ENCODE data around the gene KCNQ1.

The KCNQ1 gene

DNA sequence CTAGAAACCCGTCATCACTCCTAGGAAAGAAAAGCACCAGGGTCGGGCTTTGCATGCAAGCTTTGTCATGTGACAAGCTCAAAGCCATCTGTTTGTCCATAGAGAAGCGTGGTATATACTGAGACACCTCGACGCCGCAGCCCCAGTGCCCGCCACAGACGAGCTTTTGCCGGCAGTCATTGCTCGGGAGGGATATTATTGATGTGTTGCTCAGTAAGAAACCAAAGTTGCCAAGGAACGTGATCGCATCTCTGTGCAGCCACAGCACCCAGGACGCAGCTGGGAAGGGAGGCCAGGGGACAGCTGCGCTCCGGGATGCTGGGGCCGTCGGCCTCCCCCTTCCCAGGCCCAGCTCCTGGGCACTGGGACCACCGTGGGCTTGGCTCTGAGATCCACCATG, 344.5 kb downstream of the KCNQ1 start:
- DNase-seq = no peak

DNA sequence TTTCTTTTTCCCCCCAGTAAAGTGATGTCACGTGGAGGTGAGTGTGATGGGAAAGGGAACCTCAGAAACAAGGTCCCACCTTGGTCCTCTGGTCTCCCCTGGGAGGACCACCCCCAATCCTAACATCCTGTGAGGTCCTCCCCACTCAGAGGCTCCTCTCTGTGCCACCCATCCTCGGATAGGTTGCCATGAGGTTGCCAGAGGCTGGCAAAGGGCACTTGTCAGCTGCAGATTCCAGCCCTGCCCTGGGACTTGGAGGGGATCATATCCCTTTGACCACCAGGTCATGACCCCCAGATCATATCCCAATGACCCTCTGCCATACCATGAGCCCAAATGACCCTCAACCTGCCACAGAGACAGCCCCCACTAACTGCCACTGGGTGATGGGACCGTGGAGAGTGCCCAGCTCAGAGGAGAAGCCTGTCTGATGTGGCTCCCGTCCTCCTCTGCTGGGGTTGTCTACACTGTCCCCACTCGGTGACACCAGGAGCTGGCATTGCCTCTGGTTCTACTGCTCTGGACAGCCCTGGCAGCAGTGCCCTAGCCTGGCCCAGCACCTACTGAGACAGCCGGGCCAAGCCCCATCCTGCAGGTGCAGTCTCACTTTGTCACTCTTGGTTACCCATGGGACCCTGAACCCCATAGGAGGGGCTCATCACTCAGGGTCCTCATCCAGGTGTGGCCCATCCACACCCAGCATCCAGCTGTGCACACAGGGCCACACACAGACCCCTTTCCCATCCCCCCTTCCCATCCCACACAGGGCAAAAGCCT, 345.2 kb downstream of the KCNQ1 start:
- peak; percentile 0 for DNase-seq

DNA sequence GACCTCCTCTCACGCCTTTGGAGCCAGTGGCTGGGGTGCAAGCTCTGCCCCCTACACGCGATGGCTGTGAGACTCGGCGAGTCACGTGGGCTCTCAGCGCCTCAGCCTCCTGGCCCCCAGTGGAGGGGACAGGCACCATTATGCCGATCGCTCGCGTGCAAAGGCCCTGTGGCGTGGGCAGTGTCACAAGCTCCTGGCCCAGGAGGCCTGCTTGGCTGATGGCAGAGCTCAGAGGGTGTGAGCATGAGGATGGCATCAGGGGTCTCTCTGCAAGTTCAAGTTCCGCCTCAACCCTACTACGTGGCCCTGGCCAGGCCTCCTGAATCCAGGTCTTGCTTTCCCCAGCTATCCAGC, 345.7 kb downstream of the KCNQ1 start:
- no peak for DNase-seq

DNA sequence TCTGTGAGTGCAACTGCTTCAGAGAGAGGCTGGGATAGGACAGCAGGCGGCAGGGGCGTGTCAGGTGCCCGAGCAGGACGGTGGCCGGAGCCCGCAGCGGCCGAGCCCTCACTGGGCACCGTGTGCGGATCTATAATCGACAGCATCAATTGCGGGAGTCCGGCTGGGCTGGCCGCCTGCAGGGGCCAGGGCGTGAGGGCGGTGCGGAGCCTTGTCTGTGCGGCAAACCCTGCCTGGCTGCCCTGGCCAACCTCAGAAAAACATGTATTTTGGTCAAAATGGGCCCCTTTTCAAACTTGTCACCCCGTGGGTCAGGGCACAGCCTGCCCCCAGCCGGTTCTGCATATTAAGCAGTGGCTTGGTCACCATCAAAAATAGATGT, 346.3 kb downstream of the KCNQ1 start:
- no peak for DNase-seq

DNA sequence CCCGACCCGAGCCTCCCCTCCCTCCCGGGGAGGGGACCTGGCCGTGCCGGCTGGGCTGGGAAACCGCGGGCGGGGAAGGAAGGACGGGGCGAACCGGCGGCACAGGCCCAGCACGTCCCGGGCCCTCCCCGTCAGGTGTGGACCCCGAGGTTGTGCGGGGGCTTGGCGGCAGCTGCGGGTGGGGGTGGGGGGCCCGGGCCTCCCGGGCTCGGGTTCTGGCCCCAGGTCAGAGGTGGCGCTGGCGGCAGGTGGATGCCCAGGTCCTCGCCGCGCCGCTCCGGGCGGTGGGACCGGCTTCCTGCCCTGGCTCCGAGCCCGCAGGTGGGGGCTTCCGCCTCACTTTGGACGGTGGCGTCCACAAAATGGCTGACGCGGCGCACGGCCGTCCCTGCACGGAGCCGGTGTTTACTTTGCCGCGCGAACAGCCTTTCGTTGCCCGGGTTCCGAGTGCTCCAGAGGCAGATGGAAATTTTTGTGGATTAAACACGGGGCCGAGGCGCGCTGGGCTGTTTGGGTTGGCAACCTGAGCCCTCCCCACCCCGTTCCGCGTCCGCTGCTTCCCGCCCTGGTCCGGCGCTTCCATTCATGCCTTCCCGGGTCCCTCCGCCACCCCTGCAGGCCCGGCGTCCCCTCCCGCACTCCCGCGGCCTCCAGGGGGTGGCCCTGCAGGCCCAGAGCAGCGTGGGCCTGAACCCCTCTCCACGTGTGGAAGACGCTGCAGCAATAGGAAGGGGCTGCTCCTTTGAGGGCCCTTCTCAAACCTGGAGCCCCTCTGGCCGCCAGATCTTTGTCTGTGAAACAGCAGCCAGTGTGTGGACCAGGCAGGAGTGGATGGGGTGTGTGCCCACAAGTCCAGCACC, 346.9 kb downstream of the KCNQ1 start:
- peak; percentile 1 for DNase-seq

DNA sequence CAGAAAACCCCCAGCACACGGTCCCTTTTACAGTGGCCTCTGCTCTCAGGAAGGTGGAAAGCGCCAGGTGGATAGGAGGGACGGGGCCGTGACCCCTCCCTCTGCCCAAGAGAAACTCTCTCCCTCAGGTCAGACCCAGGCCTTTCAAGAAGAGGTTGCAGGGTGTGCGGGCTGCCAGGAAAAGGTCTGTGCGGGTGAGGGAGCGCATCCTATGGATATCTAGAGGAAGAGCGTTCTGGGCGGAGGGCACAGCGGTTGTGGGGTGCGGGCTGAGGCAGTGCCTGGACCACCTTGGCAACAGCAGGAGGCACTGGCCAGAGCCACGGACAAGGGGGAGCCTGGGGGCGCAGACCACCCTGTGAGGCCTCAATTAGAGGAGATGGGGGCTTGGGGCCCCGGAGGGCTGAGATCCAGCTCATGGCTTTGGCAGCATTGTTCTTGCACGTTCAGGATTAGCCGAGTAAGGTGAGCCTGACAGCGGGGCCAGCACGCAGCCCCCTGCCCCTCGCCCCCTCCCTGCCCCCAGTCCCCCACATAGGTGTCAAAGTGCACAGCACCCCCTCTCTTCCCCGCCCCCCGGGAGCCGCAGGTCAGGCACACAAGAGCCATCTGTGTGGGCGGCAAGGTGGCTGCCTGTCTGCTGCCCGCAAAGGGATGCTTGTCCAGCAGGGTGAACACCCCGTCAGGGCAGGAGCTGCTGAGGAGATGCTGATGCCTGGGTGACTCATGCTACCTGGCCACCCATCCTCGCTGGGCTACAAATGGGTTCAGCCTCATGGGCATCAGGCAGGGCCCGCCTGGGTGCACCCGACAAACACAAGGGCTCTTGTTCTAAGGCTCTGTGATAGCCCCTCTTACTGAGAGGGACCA, 347.8 kb downstream of the KCNQ1 start:
- DNase-seq = no peak

DNA sequence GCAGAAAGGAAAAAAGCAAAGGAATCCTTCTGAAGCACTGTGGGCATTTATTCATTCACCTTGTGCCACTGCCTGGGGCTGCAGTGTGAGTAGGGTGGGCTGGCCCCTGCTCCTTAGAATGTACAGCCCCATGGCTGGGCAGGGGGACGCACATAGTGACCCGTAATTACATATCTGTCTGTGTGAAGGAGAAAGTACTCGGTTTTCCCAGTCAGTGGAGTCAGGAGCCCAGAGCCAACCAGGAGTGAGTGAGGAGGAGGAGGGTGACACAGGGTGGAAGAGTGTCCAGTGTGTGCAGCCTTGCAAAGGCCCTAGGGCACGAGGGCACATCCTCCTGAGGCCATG, 348.9 kb downstream of the KCNQ1 start:
- DNase-seq = no peak

DNA sequence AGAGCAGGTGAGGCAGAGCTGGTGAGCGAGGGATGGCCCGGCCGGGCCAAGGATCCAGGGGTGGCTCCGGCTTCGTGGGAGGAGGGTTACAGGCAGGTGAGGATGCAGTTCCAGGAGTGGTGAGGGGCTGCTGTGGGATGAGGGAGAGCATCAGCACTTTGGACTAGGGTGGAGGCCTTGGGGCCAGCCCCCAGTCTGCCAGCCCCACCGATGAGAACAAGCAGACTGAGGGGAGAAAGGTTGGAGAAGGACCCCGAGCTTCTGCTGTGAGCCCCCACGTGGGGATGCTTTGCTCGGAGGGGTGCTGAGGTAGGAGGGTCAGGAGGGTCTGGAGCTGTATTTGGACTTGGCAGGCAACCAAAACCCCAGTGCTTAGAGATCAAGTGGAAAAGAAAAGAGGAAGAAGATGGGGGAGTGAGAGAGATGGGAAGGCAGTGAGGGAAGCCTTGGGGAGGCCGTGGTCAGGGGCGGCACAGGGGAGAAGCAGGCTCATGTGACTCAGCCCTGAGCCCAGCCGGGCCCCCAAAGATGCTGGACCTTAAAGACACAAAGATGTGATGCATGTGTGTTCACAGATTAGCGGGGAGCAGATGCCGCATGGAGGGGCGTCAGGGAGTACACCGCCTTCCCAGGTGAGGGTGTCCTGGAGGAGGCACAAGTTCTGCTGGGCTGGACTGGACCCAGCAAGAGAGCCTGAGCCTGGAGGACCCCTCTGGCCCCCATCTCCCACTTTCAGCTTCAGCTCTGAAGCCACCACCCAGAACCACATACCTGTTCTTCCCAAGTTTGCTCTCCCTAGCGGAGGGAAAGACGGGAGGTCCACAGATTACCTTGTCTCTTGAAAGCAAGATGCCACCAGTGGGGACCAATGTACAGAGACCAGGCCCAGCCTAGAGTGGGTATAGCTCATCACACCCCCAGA, 349.5 kb downstream of the KCNQ1 start:
- DNase-seq = no peak

DNA sequence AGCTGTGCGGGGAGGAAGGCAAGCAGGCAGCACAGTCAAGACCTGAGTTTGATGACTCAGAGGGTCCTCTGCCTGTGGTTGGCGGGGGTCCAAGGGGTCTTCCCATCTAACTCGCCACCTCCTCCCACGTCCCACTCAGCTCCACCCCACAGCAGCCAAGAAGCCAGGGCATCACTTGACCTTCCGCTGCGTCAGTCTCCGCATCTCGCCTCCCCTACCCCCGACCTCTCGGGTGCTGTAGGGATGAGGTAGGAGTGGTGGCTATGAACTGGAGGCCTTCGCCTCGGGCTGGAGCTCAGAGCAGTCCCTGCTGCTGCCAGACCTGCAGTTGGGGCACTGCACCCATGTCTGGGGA, 350.1 kb downstream of the KCNQ1 start:
- DNase-seq = no peak

DNA sequence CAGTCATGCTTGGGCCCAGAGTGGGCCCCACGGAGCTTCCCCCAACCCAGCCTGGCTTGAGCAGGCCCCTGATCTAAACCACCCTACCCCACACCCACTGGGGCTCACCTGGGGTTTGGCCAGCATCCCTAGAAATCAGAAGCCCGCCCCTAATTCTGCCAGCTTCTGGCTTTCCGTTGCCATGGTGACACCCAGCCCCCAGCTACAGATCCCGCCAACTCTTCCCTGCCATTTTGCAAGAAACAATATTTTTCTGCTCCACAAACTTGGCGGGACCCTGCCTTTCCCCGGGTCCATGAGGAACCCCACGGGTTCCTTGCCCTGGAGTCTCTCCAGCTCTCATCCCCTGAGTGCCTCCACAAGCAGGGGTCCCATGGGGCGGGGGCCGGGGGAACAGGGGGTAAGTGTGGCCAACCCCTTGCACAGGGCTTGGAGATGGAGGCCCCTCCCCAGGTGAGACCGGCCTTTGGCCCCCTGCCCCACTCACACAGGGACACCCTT, 350.7 kb downstream of the KCNQ1 start:
- DNase-seq = peak; percentile 0

DNA sequence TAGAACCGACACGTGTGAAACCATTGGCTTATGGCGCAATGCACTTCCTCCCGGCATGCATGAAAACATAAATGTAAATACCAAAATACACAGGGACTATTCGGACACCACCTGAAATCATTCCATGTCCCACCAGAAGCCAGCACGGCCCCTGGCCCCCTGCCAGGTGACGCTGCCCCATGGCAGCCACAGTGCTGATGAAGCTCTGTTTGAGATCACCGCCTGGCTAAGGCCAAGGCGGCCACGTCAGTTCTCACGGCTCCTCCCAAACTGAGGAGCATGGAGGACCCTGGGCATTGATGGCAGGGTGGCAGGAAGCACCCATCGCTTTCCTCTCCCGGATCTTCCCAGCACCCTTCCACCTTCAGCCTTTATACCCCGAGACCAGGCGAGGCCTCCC, 351.3 kb downstream of the KCNQ1 start:
- DNase-seq = no peak

DNA sequence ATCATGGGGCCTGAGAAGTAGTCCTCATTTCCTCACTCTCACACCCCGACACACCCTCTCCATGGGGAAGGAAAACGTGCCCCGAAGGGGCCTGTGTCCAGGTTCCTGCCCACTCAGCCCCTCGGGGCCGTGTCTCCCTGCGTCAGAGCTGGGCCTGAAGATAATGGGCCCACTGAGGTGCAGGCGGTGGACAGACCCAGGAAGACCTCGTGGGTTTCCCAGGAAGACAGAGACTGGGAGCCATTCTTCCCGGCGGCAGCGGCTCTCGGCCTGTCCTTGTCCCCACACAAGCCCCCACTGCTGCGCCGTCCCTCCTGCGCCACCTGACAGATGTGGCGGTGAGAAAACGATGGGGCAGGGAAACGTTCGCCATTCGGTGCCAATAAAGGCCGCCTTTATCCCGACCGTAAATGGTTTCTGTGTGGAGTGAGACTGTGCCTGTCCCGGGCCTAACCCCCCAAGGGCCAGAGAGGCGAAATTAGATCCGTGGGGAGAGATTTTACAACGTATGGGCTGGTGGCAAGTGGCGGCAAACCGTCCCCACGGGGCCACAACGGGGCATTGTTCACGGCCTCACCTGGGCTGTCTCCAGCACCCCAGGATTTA, 351.8 kb downstream of the KCNQ1 start:
- DNase-seq = no peak

DNA sequence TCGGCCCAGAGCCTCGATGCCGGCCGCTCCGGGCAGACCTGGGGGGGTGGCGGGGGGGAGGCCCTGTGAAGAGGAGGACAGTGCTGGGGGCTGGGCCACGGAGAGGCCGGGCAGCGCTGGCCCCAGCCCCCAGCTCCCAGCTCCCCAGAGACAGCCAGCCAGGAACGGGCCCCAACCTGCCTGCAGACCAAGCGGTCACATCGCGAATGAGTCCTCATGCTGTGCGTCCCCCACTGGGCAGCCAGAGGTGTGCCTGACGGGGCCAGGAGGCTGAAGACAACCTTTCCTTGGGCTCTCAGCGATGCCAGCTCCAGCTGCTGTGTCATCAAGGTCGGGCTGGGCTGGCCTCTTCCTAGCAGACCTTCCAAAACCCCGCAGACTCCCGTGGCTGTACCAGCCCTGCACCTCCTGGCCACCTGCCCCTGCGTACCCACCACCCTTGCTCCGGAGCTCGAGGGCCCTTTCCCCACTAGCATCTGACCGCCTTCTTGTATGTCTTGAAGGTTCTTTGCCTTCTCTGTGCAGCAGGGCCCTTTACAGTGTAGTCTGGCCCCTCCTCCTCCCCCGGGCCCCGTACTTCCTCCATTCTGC, 352.4 kb downstream of the KCNQ1 start:
- DNase-seq = peak; percentile 1

DNA sequence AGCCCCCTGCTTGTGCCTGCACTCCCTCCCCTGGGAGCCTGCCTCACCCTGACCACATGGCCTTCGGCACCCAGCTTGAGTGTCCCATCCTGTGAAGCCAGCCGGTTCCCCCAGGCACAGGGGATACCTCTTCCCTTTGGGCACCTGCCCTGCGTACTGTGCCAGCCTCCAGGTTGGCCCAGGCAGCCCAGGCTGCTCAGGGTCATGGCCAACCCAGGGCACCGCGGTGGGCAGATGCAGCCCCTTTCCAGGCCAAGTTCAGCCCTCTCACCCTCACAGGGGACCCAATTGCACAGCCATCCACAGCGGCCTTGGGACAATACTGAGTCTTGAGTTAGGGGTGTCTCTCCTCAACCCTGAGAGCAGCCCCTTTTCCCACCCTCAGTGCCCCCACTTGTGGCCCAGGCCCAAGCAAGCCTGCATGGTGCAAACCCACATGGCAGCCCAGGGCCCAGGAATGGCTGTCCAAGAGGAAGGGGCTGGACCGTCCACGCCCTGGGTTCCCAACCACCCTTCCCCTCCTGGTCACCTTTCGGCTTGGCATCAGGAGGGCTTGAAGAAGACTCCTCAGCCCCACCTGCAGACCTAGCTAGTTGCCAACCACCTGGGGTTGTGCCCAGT, 353.0 kb downstream of the KCNQ1 start:
- no peak for DNase-seq

DNA sequence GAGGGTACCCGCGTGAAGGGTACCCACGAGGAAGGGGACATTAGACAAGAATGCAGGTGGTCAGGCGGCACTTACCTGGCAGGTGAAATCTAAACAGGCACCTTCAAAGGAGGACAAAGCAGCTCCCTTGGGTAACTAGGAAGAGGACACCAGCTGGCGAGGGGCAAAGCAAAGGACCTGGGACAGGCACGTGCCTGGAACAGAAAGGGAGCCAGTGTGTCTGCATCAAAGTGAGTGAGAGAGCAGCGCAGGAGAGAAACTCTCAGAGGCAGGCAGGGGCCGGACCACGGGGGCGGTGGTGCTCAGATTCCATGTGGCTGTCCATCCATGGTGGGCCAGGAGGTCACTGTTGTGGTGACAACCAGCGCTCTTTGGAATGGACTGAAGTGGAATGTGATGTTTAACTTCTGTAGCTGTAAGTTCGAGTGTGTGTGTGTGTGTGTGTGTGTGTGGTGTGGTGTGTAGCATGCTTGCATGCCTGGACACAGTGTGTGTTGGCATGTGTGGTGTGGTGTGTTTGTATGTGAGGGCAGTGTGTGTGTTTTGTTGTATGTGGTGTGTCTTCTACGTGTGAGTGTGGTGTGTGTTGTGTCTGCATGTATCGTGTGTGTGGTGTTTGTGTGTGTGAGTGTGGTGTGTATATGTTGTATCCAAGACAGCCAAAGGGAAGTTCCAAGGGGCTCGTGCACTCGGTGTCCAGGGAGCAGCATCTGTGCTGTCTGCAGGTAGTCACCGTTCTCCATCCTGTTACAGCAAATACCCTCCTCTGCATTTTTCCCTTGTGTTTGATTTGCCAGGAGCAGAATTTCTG, 354.3 kb downstream of the KCNQ1 start:
- no peak for DNase-seq

DNA sequence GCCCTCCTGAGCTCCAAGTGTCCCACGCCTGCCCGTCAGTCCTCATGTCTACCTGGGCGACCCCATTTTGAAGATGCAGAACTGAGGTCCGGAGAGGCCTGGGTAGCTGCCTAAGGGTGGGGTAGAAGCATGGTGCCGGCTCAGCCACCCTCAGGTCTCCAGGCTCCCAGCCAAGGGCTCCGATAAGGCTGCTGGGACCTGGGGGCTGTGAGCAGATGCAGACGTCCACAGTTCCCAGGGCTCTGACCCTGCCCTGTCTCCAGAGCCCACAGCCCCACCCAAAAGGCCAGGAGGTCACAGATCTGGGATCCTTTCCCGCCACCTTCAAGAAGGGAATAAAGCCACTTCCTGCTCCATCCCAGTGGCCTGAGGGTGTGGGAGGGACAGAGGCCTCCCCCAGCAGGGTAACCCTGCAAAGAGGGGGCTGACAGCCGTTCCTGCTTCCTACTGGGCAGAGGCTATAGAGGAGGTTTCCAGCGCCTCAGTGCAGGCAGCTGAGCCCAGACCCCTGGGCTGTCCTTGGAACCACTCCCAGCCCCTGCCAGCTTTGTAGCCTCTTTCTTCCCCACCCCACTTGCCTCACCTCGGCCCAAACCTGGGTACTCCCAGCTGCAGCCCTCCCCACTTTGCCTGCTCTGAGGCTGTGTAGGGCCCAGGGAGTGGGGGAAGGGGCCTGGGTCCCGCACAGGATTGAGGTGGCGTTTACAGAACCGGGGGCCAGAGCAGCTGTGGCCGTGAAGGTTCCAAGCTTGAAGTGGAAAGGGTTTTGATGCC, 355.3 kb downstream of the KCNQ1 start:
- DNase-seq = peak; percentile 0

DNA sequence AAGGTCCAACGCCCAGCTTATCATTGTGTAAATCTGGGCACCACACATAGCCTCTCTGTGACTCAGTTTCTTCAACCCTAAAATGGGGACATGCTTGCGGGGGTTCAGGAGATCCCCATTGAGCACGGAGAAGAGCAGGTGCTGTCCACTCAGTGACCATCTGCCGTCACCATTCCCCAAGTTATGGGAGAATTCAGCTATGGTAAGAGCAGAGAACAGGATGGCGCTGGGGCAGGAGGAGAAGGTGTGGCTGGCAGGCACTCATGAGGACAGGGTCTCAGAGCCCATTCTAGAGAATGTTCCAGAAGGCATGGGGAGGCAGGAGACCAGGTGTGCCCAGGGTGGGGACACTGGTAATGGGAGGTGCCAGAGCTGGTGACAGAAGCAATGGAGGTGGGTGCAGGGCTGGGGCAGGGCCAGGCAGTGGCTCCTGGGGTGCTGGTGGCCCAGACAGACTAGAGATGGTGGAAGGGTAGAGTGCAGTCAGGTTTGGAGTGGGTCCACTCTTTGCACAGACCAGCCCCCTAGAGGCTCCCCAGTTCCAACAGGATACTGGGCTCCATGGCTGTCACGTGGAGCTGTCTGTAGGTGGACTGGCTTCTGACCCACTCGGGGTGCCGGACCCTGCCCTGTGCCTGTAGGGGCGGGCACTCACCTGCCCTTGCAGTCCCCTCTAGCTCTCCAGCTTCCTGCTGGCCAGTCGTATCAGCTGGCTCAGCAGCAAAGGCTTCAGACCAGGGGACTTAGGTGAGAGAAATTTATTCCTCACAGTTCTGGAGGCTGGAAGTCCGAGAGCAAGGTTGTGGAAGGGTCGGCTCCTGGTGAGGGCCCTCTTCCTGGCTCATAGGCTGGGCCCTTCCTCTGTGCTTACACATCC, 356.1 kb downstream of the KCNQ1 start:
- no peak for DNase-seq

DNA sequence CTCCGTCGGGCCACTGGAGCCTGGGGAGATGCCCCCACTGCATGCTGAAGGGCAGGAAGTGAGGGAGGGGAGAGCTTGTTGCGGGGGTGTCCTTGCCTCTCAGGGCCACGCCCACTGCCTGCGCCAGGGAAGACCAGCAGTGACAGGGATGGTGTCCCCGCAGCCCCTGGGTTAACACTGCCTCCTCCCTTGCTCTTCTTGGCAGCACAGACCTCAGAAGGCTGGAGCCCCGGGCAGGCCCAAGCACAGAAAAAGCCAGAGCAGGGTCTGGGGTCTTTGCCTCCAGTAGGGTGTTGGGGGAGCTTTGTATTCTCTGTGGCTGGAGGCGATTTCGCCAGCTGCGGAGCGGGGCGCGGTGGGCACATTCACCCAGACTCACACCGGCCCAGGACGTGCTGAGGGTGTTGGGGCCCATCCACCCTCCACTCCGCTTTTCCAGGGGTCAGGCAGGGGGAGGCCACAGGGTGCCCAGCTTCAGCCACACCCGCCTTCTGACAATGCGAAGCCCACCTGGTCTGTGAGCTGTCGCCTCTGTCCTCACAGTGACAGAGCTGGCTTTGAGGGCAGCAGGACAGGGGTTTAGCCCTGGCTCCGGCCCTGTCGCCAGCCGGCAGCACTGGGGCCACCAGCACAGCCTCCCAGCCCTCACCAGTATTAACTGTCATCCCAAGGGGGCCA, 357.0 kb downstream of the KCNQ1 start:
- DNase-seq = no peak

Measured in stimulated activated CD4-positive, alpha-beta T cell treated with anti-CD3 and anti-CD28 coated beads, Interleukin-1b, Interleukin-23, amount 100 ng/mL, for 48 hours (primary cell).